Measurements from ENCODE around the gene CYTH1.

- no peak for TF ChIP-seq FOXM1 (IDR thresholded peaks at IDR 0.05; ENCODE audit: borderline replicate concordance, low read depth)
- no peak for TF ChIP-seq TAF1 (IDR thresholded peaks at IDR 0.05; ENCODE audit: low read depth)
- no peak for TF ChIP-seq REST (IDR thresholded peaks at IDR 0.05; ENCODE audit: low read depth)
- no peak for TF ChIP-seq CEBPB (IDR thresholded peaks at IDR 0.05)
- TF ChIP-seq TCF12 (IDR thresholded peaks at IDR 0.05; ENCODE audit: low read depth): no peak
- TF ChIP-seq, protein P1, sequence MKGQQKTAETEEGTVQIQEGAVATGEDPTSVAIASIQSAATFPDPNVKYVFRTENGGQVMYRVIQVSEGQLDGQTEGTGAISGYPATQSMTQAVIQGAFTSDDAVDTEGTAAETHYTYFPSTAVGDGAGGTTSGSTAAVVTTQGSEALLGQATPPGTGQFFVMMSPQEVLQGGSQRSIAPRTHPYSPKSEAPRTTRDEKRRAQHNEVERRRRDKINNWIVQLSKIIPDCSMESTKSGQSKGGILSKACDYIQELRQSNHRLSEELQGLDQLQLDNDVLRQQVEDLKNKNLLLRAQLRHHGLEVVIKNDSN (IDR thresholded peaks at IDR 0.05): no peak
- TF ChIP-seq RAD21 (IDR thresholded peaks at IDR 0.05; ENCODE audit: low read depth): no peak
- no peak for TF ChIP-seq EP300 (IDR thresholded peaks at IDR 0.05; ENCODE audit: borderline replicate concordance)
- TF ChIP-seq TEAD4 (IDR thresholded peaks at IDR 0.05): no peak
- TF ChIP-seq MAX (IDR thresholded peaks at IDR 0.05): no peak
- TF ChIP-seq EGR1 (IDR thresholded peaks at IDR 0.05): no peak
- no peak for TF ChIP-seq ZBTB7A (IDR thresholded peaks at IDR 0.05; ENCODE audit: low read depth)
- no peak for TF ChIP-seq YY1 (IDR thresholded peaks at IDR 0.05; ENCODE audit: low read depth)
- TF ChIP-seq NFIC (IDR thresholded peaks at IDR 0.05): no peak
Observed at GRCh38 chr17:78709119-78709681, 72.9 kb downstream of the CYTH1 start.

Data from Ishikawa (cell line).